ENCODE results near the gene GPR107. TPM values are rescaled to one million over a fixed set of nuclear protein-coding genes. Genes with fewer than 3 reads are reported as not detected.

GPR107 gene
- total and polyA plus RNA-seq, 2 of the 8 experiments (the other 6 are each of a cell fraction or from before 2014, with no cell fraction given) = 19.3 to 30.7 TPM

DNA sequence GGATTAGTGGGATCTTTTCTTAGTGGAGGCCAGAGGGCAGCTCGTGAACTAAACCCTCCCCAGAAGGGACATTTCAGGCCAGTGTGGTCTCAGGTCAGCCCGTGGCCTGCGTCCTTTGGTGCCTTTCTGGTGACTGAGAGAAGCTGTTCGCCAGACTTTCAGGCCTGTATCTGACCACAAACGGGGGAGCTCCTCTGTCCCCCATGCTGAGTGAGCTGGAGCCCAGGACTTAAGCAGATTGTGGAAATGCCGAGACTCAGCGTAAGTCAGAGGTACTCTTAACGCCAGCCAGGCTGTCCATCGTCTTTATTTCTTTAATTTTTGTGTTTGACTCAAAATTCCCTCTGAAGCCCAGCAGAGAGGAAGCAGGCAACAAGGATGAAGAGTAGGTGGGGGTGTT lies 63.7 kb downstream of the GPR107 start (continued):
- TF ChIP-seq RNF2 (IDR thresholded peaks at IDR 0.05; ENCODE audit: borderline replicate concordance, low read depth, low read length, missing control alignments, poor library complexity, severe bottlenecking) (no peak), EGR1 (IDR thresholded peaks at IDR 0.05; ENCODE audit: borderline replicate concordance, low read depth, low read length) (no peak), HDAC6 (IDR thresholded peaks at IDR 0.05; ENCODE audit: low read depth, low read length) (no peak), KDM4A (IDR thresholded peaks at IDR 0.05; ENCODE audit: low read depth, low read length, severe bottlenecking) (no peak), GABPA (IDR thresholded peaks at IDR 0.05; ENCODE audit: borderline replicate concordance, insufficient read depth, low read length) (no peak)
